Natural killer cell (primary cell): ENCODE measurements around the gene SLC5A9. TPM values are rescaled to one million over a fixed set of nuclear protein-coding genes. Genes with fewer than 3 reads are reported as not detected.
"Not testable (repeated sequence)": the region's sequence is repeated elsewhere in the genome, so short reads cannot be mapped to it uniquely, and the experiment has no call there.

Source experiments
- ATAC-seq, 3 donors: fragments of 150-1000 bp in 2 of 3; fragments of 200-7000 bp in 1 of 3; cut with Tn5 transposase; 1 replicate in 1 of 3; 2 replicates in 2 of 3; pipeline ENCODE4 v1.10.0; 2021; ENCODE audit warnings: mild to moderate bottlenecking in 2 of 3, moderate library complexity in 2 of 3
- DNase-seq, 2 donors: peaks; one replicate each; pipeline versions ENCODE4 v3.0.0 to v3.0.0-alpha.2; 2013 to 2021; ENCODE audit warnings: mixed read lengths in 1 of 2
- H3K27ac ChIP-seq: one replicate; pipeline ENCODE4 v1.5.1; 2013; ENCODE audit warnings: mild to moderate bottlenecking, low read length
- H3K27me3 ChIP-seq: one replicate; pipeline ENCODE4 v1.6.1; 2013; ENCODE audit warnings: low read length; ENCODE audit not compliant: control insufficient read depth, insufficient read depth
- H3K36me3 ChIP-seq: one replicate; pipeline ENCODE4 v1.6.1; 2013; ENCODE audit warnings: low read length; ENCODE audit not compliant: control insufficient read depth, insufficient read depth
- H3K4me1 ChIP-seq: one replicate; pipeline ENCODE4 v1.6.1; 2013; ENCODE audit warnings: low read length; ENCODE audit not compliant: control insufficient read depth, insufficient read depth
- H3K4me3 ChIP-seq: one replicate; pipeline ENCODE4 v1.5.1; 2013; ENCODE audit warnings: low read length
- H3K9me3 ChIP-seq: one replicate; pipeline ENCODE4 v1.6.1; 2013; ENCODE audit warnings: low read length; ENCODE audit not compliant: control insufficient read depth, insufficient read depth
- H3K27ac Mint-ChIP-seq, 2 donors: one replicate each; pipeline ENCODE4 v1.8.0; 2022; ENCODE audit warnings: mild to moderate bottlenecking in 2 of 2, mixed read lengths in 2 of 2, moderate library complexity in 1 of 2
- H3K27me3 Mint-ChIP-seq, 2 donors: one replicate each; pipeline ENCODE4 v1.8.0; 2022; ENCODE audit warnings: low read depth in 2 of 2, mixed read lengths in 2 of 2
- H3K36me3 Mint-ChIP-seq: one replicate; pipeline ENCODE4 v1.8.0; 2022; ENCODE audit warnings: mixed read lengths
- H3K4me1 Mint-ChIP-seq, 2 donors: one replicate each; pipeline ENCODE4 v1.8.0; 2022; ENCODE audit warnings: mixed read lengths in 2 of 2
- H3K4me3 Mint-ChIP-seq: one replicate; pipeline ENCODE4 v1.8.0; 2022; ENCODE audit warnings: mild to moderate bottlenecking, moderate library complexity, mixed read lengths
- H3K9me3 Mint-ChIP-seq, 2 donors: one replicate each; pipeline ENCODE4 v1.8.0; 2022; ENCODE audit warnings: mixed read lengths in 2 of 2
- WGBS: methylation state at CpG from one replicate; pipeline ENCODE4 v1.1.7; 2013; ENCODE audit warnings: missing lambda C conversion rate; ENCODE audit not compliant: insufficient coverage; 5-methylcytosine and 5-hydroxymethylcytosine counted together
- intact Hi-C: fragments of 100-400 bp; cut with micrococcal nuclease; formaldehyde crosslinking; loops from one replicate; pipeline ENCODE4 v1.14.2; 2022
- total RNA-seq, 4 donors: library from RNA; stranded (reverse); fragments of 120-200 nt in 1 of 4; gene quantifications; one replicate each; pipeline versions ENCODE4 v1.2.3 to v1.2.4, GENCODE V29; 2013 to 2022
- TF ChIP-seq, protein P1 (sequence below): fragments of 200-600 bp; IDR thresholded peaks from one replicate; pipeline ENCODE4 v1.8.0; 2022; ENCODE audit warnings: antibody characterized with exemption

Gene SLC5A9
- total RNA-seq, 3 donors from 2014 or later (not counting 1 experiment from before 2014, with no cell fraction given) = not detected

GRCh38 chr1:48291421-48291820, 68.9 kb downstream of the SLC5A9 start:
- Mint-ChIP-seq H3K4me1 (peaks cover 0 to 4% of the 10 kb centered on the region in 2 donors), H3K27me3 (peaks cover 0 to 9% of the 10 kb centered on the region in 2 donors), H3K4me3 (no peak overlapping the region), H3K36me3 (no peaks in the 10 kb centered on the region), H3K27ac (no peak overlapping the region), H3K9me3 (no peaks in the 10 kb centered on the region)
- intact Hi-C loops = no loop called here
- Histone ChIP-seq H3K36me3 (no peaks in the 10 kb centered on the region), H3K4me1 (no peaks in the 10 kb centered on the region), H3K4me3 (no peak overlapping the region), H3K9me3 (no peaks in the 10 kb centered on the region), H3K27me3 (no peaks in the 10 kb centered on the region), H3K27ac (no peak overlapping the region)
- DNase-seq = no peak
- 92% methylated on average over 4 of the region's 4 CpGs for WGBS
- no peak for ATAC-seq
- TF ChIP-seq, protein P1, sequence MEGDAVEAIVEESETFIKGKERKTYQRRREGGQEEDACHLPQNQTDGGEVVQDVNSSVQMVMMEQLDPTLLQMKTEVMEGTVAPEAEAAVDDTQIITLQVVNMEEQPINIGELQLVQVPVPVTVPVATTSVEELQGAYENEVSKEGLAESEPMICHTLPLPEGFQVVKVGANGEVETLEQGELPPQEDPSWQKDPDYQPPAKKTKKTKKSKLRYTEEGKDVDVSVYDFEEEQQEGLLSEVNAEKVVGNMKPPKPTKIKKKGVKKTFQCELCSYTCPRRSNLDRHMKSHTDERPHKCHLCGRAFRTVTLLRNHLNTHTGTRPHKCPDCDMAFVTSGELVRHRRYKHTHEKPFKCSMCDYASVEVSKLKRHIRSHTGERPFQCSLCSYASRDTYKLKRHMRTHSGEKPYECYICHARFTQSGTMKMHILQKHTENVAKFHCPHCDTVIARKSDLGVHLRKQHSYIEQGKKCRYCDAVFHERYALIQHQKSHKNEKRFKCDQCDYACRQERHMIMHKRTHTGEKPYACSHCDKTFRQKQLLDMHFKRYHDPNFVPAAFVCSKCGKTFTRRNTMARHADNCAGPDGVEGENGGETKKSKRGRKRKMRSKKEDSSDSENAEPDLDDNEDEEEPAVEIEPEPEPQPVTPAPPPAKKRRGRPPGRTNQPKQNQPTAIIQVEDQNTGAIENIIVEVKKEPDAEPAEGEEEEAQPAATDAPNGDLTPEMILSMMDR = no peak

DNA sequence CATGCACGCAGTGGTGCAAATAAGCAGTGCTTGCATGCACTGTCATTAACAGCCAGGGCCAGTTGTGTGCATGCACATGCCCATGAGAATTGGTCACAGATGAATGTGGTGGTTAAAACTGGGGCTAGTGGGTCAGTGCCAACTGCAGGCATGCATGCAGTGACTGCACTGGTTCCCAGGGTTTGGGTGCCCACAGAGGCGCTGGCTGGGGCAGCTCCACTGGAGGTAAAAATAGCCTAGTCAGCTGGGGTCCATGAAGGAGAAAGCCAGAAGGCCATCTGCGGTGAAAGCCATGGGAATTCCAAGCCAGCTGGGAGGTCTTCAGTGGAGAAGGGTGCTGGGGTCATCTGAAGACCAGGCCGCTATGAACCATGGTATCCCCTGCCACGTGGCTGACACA, 70.2 kb downstream of the SLC5A9 start:
- DNase-seq = no peak

GRCh38 chr1:48294094-48294493, 71.6 kb downstream of the SLC5A9 start:
- H3K4me1 Mint-ChIP-seq, H3K9me3 ChIP-seq, H3K4me1 ChIP-seq, H3K27ac ChIP-seq, H3K27me3 ChIP-seq, DNase-seq, ATAC-seq, H3K9me3 Mint-ChIP-seq, H3K27me3 Mint-ChIP-seq, H3K4me3 ChIP-seq, intact Hi-C loops, H3K36me3 Mint-ChIP-seq, H3K4me3 Mint-ChIP-seq, H3K36me3 ChIP-seq, H3K27ac Mint-ChIP-seq: not testable (repeated sequence)
- 88% methylated on average over 6 of the region's 6 CpGs for WGBS

More for the DNA sequence above, 70.2 kb downstream of the SLC5A9 start:
- Mint-ChIP-seq H3K36me3 (no peaks in the 10 kb centered on the region), H3K4me1 (peaks cover 0 to 4% of the 10 kb centered on the region in 2 donors), H3K4me3 (no peak overlapping the region), H3K27ac (no peak overlapping the region), H3K27me3 (peaks cover 0 to 9% of the 10 kb centered on the region in 2 donors), H3K9me3 (no peaks in the 10 kb centered on the region)
- 88% methylated on average over 5 of the region's 5 CpGs for whole genome bisulfite sequencing
- Histone ChIP-seq H3K4me1 (no peaks in the 10 kb centered on the region), H3K27me3 (no peaks in the 10 kb centered on the region), H3K4me3 (no peak overlapping the region), H3K9me3 (no peaks in the 10 kb centered on the region), H3K36me3 (no peaks in the 10 kb centered on the region), H3K27ac (no peak overlapping the region)
- ATAC-seq = no peak
- TF ChIP-seq, protein P1 = no peak
- intact Hi-C loops = no loop called here

DNA sequence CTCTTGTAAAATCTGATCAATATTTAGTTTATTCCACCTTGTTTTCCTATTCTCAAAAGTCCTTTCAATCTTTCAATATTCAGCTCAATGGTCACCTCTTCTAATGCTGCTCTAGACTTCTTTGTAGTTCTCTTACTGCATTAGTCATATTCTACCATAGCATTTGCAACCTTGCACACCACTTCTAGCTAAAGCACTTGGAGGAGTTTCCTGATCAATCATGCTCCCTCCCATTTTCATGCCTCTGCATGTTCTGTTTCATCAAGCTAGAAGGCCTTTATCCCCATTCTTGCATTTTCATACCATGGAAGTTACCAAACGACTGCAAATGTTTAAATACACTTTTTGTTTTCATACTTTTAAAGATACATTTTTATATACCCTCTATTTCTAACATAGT, 72.1 kb downstream of the SLC5A9 start:
- no peaks in the 10 kb centered on the region for H3K36me3 Mint-ChIP-seq
- Histone ChIP-seq H3K9me3 (no peaks in the 10 kb centered on the region), H3K36me3 (no peaks in the 10 kb centered on the region), H3K27ac (no peak overlapping the region), H3K27me3 (no peaks in the 10 kb centered on the region), H3K4me1 (no peaks in the 10 kb centered on the region), H3K4me3 (no peak overlapping the region)
- TF ChIP-seq, protein P1 = no peak
- no peak overlapping the region for H3K27ac Mint-ChIP-seq
- no peak for ATAC-seq
- no CpG with 5 or more reads among the region's 1 CpG for WGBS
- H3K9me3 Mint-ChIP-seq = peaks cover 0 to under 1% of the 10 kb centered on the region in 2 donors
- intact Hi-C loops = no loop called here
- H3K27me3 Mint-ChIP-seq = peaks cover 0 to 9% of the 10 kb centered on the region in 2 donors
- no peak overlapping the region for H3K4me3 Mint-ChIP-seq
- DNase-seq = no peak
- peaks cover 0 to 4% of the 10 kb centered on the region in 2 donors for H3K4me1 Mint-ChIP-seq

Other genes starting within 250 kb of the SLC5A9 start
- gene TRABD2B, start 225.3 kb upstream of the SLC5A9 start, total RNA-seq = not detected
- 1 to 10 TPM; 2.4 to 6.1 (median 3.5) TPM for gene SPATA6, start 249.5 kb downstream of the SLC5A9 start, total RNA-seq